Right atrium auricular region (tissue), 2 donors: ENCODE measurements around the gene ERC2. TPM values are rescaled to one million over a fixed set of nuclear protein-coding genes. Genes with fewer than 3 reads are reported as not detected.

Experiments used
- DNase-seq: peaks from one replicate; pipeline ENCODE4 v3.0.0-alpha.2; 2019; ENCODE audit warnings: low spot score
- H3K27ac ChIP-seq, 2 donors: fragments of 200-600 bp; sonication (generic); 1 replicate in 1 of 2; 2 replicates in 1 of 2; pipeline ENCODE4 v1.5.1; 2016 to 2019
- H3K27me3 ChIP-seq, 2 donors: fragments of 200-600 bp; sonication (generic); one replicate each; pipeline versions ENCODE4 v1.5.1 to v1.6.0; 2017 to 2019
- H3K36me3 ChIP-seq: fragments of 200-600 bp; sonication (generic); one replicate; pipeline ENCODE4 v1.5.1; 2016
- H3K4me1 ChIP-seq, 2 donors: fragments of 200-600 bp; sonication (generic); one replicate each; pipeline versions ENCODE4 v1.5.1 to v1.6.0; 2017 to 2019
- H3K4me3 ChIP-seq, 2 donors: fragments of 200-600 bp; sonication (generic); 1 replicate in 1 of 2; 2 replicates in 1 of 2; pipeline ENCODE4 v1.5.1; 2017 to 2019; ENCODE audit warnings: mild to moderate bottlenecking in 1 of 2, moderate library complexity in 1 of 2
- H3K9me3 ChIP-seq, 2 donors: fragments of 200-600 bp; sonication (generic); one replicate each; pipeline ENCODE4 v1.5.1; 2019
- total RNA-seq, 2 donors: library from RNA; depleted of rRNA; stranded (reverse); fragments of >200 nt; gene quantifications; one replicate each; pipeline ENCODE4 v1.1.0, GENCODE V29; 2016
- TF ChIP-seq, protein P1 (sequence below), 2 donors: fragments of 200-600 bp; sonication (generic); IDR thresholded peaks; one replicate each; pipeline ENCODE4 v1.5.1; 2019; ENCODE audit warnings: antibody characterized with exemption in 2 of 2

Gene ERC2
- total RNA-seq, 2 donors from 2014 or later: 2.9 to 4.0 TPM

GRCh38 chr3:55884491-55885285, 583.6 kb downstream of the ERC2 start:
- H3K36me3 ChIP-seq: no peaks in the 10 kb centered on the region
- TF ChIP-seq, protein P1, sequence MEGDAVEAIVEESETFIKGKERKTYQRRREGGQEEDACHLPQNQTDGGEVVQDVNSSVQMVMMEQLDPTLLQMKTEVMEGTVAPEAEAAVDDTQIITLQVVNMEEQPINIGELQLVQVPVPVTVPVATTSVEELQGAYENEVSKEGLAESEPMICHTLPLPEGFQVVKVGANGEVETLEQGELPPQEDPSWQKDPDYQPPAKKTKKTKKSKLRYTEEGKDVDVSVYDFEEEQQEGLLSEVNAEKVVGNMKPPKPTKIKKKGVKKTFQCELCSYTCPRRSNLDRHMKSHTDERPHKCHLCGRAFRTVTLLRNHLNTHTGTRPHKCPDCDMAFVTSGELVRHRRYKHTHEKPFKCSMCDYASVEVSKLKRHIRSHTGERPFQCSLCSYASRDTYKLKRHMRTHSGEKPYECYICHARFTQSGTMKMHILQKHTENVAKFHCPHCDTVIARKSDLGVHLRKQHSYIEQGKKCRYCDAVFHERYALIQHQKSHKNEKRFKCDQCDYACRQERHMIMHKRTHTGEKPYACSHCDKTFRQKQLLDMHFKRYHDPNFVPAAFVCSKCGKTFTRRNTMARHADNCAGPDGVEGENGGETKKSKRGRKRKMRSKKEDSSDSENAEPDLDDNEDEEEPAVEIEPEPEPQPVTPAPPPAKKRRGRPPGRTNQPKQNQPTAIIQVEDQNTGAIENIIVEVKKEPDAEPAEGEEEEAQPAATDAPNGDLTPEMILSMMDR (IDR thresholded peaks at IDR 0.05): no peak
- no peaks in the 10 kb centered on the region for H3K4me1 ChIP-seq
- H3K9me3 ChIP-seq: no peaks in the 10 kb centered on the region
- no peaks in the 10 kb centered on the region for H3K27me3 ChIP-seq
- H3K4me3 ChIP-seq: no peak overlapping the region
- H3K27ac ChIP-seq: no peak overlapping the region
- DNase-seq: no peak

- H3K27ac ChIP-seq: no peak overlapping the region
- TF ChIP-seq, protein P1 (IDR thresholded peaks at IDR 0.05): no peak
- H3K4me1 ChIP-seq: no peaks in the 10 kb centered on the region
- H3K27me3 ChIP-seq: no peaks in the 10 kb centered on the region
- H3K36me3 ChIP-seq: no peaks in the 10 kb centered on the region
- no peaks in the 10 kb centered on the region for H3K9me3 ChIP-seq
- no peak for DNase-seq
- no peak overlapping the region for H3K4me3 ChIP-seq
Measured at GRCh38 chr3:55884066-55884465, 584.2 kb downstream of the ERC2 start.

DNA sequence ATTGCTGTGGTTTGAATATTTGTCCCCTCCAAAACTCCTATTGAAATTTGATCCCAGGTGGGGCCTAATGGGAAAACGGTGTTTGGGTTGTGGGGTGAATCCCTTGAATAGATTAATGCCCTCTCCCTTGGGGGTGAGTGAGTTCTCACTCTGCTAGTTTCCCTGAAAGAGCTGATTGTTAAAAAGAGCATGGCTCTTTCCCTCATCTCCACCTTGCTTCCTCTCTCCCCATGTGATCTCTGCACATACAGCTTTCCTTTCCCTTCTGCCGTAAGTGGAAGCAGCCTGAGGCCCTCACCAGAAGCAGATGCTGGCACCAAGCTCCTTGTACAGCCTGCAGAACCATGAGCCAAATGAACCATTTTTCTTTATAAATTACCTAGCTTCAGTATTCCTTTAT, 586.3 kb downstream of the ERC2 start:
- no peak for DNase-seq
- no peaks in the 10 kb centered on the region for H3K9me3 ChIP-seq
- no peaks in the 10 kb centered on the region for H3K36me3 ChIP-seq
- TF ChIP-seq, protein P1 (IDR thresholded peaks at IDR 0.05): no peak
- no peaks in the 10 kb centered on the region for H3K27me3 ChIP-seq
- H3K4me1 ChIP-seq: no peaks in the 10 kb centered on the region
- H3K4me3 ChIP-seq: no peak overlapping the region
- H3K27ac ChIP-seq: no peak overlapping the region

DNA sequence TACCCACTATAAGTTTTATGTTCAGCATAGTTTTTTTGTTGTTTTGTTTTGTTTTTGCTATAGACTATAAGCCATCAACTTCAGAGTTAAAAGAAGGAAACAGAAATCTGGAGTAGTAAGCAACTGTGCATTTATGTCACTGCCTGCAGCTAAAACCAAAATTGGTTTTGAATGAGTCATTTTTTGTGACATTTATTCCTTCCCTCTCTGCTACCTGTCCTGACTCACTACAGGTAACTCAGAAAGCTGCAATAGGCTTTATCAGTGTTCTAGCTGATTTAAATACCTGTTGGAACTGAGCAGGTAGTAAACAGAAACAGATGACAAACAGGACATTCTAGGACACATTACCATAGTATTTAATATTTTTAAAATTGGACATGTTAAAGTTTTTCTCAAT, 587.9 kb downstream of the ERC2 start:
- H3K9me3 ChIP-seq: no peaks in the 10 kb centered on the region
- no peaks in the 10 kb centered on the region for H3K27me3 ChIP-seq
- no peaks in the 10 kb centered on the region for H3K36me3 ChIP-seq
- DNase-seq: no peak
- H3K4me3 ChIP-seq: no peak overlapping the region
- no peak overlapping the region for H3K27ac ChIP-seq
- no peaks in the 10 kb centered on the region for H3K4me1 ChIP-seq
- TF ChIP-seq, protein P1 (IDR thresholded peaks at IDR 0.05): no peak

- H3K27ac ChIP-seq: no peak overlapping the region
- H3K9me3 ChIP-seq: no peaks in the 10 kb centered on the region
- no peaks in the 10 kb centered on the region for H3K27me3 ChIP-seq
- TF ChIP-seq, protein P1 (IDR thresholded peaks at IDR 0.05): no peak
- H3K36me3 ChIP-seq: no peaks in the 10 kb centered on the region
- DNase-seq: no peak
- H3K4me1 ChIP-seq: no peaks in the 10 kb centered on the region
- no peak overlapping the region for H3K4me3 ChIP-seq
Measured at GRCh38 chr3:55879901-55880331, 588.4 kb downstream of the ERC2 start.

- no peaks in the 10 kb centered on the region for H3K4me1 ChIP-seq
- TF ChIP-seq, protein P1 (IDR thresholded peaks at IDR 0.05): no peak
- no peak for DNase-seq
- no peaks in the 10 kb centered on the region for H3K9me3 ChIP-seq
- H3K4me3 ChIP-seq: no peak overlapping the region
- H3K27ac ChIP-seq: no peak overlapping the region
- no peaks in the 10 kb centered on the region for H3K27me3 ChIP-seq
- H3K36me3 ChIP-seq: no peaks in the 10 kb centered on the region
Measured at GRCh38 chr3:55877703-55878102, 590.6 kb downstream of the ERC2 start.
